Measurements from ENCODE around the gene CADM2. TPM values are rescaled to one million over a fixed set of nuclear protein-coding genes. Genes with fewer than 3 reads are reported as not detected.
"Not testable (repeated sequence)": the region's sequence is repeated elsewhere in the genome, so short reads cannot be mapped to it uniquely, and the experiment has no call there.

CADM2 gene
- total RNA-seq, 4 donors from 2014 or later = 15.6 to 51.8 (median 37.4) TPM

GRCh38 chr3:85120879-85121278 lies 162.1 kb downstream of the CADM2 start:
- Histone ChIP-seq H3K36me3 (no peaks in the 10 kb centered on the region), H3K27me3 (no peaks in the 10 kb centered on the region), H3K4me1 (no peaks in the 10 kb centered on the region), H3K9me3 (peaks cover 0 to 10% (median 0%) of the 10 kb centered on the region in 4 donors), H3K27ac (no peak overlapping the region), H3K4me3 (no peak overlapping the region)
- TF ChIP-seq CTCF (IDR thresholded peaks at IDR 0.05) = no peak
- no peak for TF ChIP-seq EP300 (IDR thresholded peaks at IDR 0.05)
- TF ChIP-seq POLR2A (IDR thresholded peaks at IDR 0.05) = no peak
- no peak for DNase-seq (ENCODE audit: low spot score in 2 of 2)
- WGBS, 2 donors = 81 to 83% methylated on average over 2 of the region's 2 CpGs

GRCh38 chr3:85132864-85133263 lies 174.1 kb downstream of the CADM2 start:
- not testable (repeated sequence) for H3K27ac ChIP-seq; H3K4me1 ChIP-seq; H3K27me3 ChIP-seq; H3K9me3 ChIP-seq; H3K36me3 ChIP-seq; DNase-seq (ENCODE audit: low spot score in 2 of 2); H3K4me3 ChIP-seq
- WGBS, 2 donors = 92 to 94% methylated on average over 13 of the region's 13 CpGs

GRCh38 chr3:85133691-85134420 lies 175.1 kb downstream of the CADM2 start:
- H3K9me3 ChIP-seq; DNase-seq (ENCODE audit: low spot score in 2 of 2); H3K27me3 ChIP-seq; H3K27ac ChIP-seq; H3K4me1 ChIP-seq; H3K36me3 ChIP-seq; H3K4me3 ChIP-seq: not testable (repeated sequence)
- WGBS, 2 donors = 93 to 94% methylated on average over 38 to 52 of the region's 57 CpGs

GRCh38 chr3:85142626-85143025 lies 183.8 kb downstream of the CADM2 start:
- no peak for TF ChIP-seq POLR2A (IDR thresholded peaks at IDR 0.05)
- TF ChIP-seq EP300 (IDR thresholded peaks at IDR 0.05) = no peak
- TF ChIP-seq CTCF (IDR thresholded peaks at IDR 0.05) = no peak
- H3K9me3 ChIP-seq = no peaks in the 10 kb centered on the region
- DNase-seq (ENCODE audit: low spot score in 2 of 2) = no peak
- 90 to 93% methylated on average over 3 of the region's 3 CpGs for WGBS, 2 donors
- H3K27ac ChIP-seq = no peak overlapping the region
- H3K4me3 ChIP-seq = no peak overlapping the region
- no peaks in the 10 kb centered on the region for H3K4me1 ChIP-seq
- H3K27me3 ChIP-seq = no peaks in the 10 kb centered on the region
- no peaks in the 10 kb centered on the region for H3K36me3 ChIP-seq

- no peak for DNase-seq (ENCODE audit: low spot score in 2 of 2)
- 19 to 24% methylated on average over 3 of the region's 3 CpGs for WGBS, 2 donors
- H3K27ac ChIP-seq = no peak overlapping the region
- H3K4me3 ChIP-seq = no peak overlapping the region
- H3K9me3 ChIP-seq = peaks cover 0 to 3% (median 0%) of the 10 kb centered on the region in 4 donors
- H3K27me3 ChIP-seq = no peaks in the 10 kb centered on the region
- TF ChIP-seq CTCF (IDR thresholded peaks at IDR 0.05) (no peak), EP300 (IDR thresholded peaks at IDR 0.05) (no peak), POLR2A (IDR thresholded peaks at IDR 0.05) (no peak)
- no peaks in the 10 kb centered on the region for H3K36me3 ChIP-seq
- H3K4me1 ChIP-seq = no peaks in the 10 kb centered on the region
Measured at GRCh38 chr3:85148036-85148435, 189.2 kb downstream of the CADM2 start.

- no peaks in the 10 kb centered on the region for H3K4me1 ChIP-seq
Measured at GRCh38 chr3:85151555-85151954, 192.8 kb downstream of the CADM2 start.

GRCh38 chr3:85153279-85153678 lies 194.5 kb downstream of the CADM2 start:
- WGBS, 2 donors = 93 to 94% methylated on average over 6 to 7 of the region's 7 CpGs
- H3K36me3 ChIP-seq; H3K9me3 ChIP-seq; H3K27me3 ChIP-seq; H3K4me1 ChIP-seq; DNase-seq (ENCODE audit: low spot score in 2 of 2); H3K4me3 ChIP-seq; H3K27ac ChIP-seq: not testable (repeated sequence)

More at GRCh38 chr3:85151555-85151954, 192.8 kb downstream of the CADM2 start:
- WGBS, 2 donors = 89 to 94% methylated on average over 1 of the region's 1 CpG
- Histone ChIP-seq H3K36me3 (no peaks in the 10 kb centered on the region), H3K27ac (no peak overlapping the region), H3K4me3 (no peak overlapping the region), H3K27me3 (no peaks in the 10 kb centered on the region), H3K9me3 (peaks cover 0 to 6% (median 0%) of the 10 kb centered on the region in 4 donors)
- no peak for TF ChIP-seq EP300 (IDR thresholded peaks at IDR 0.05)
- no peak for TF ChIP-seq CTCF (IDR thresholded peaks at IDR 0.05)
- TF ChIP-seq POLR2A (IDR thresholded peaks at IDR 0.05) = no peak
- no peak for DNase-seq (ENCODE audit: low spot score in 2 of 2)
